HL-60 (cell line): ENCODE results near the gene MYLK4.

Source experiments
- CTCF ChIP-seq: IDR thresholded peaks from one replicate; pipeline ENCODE4 v1.5.1; 2011; ENCODE audit warnings: low read length, control low read depth, inconsistent platforms; ENCODE audit not compliant: insufficient read depth
- POLR2AphosphoS5 ChIP-seq: IDR thresholded peaks from 2 replicates; pipeline ENCODE4 v1.6.1; 2012; ENCODE audit warnings: low read depth
- REST ChIP-seq: IDR thresholded peaks from 2 replicates; pipeline ENCODE4 v1.6.1; 2012; ENCODE audit warnings: low read depth; ENCODE audit not compliant: insufficient replicate concordance
- SPI1 ChIP-seq: IDR thresholded peaks from 2 replicates; pipeline ENCODE4 v1.6.1; 2012; ENCODE audit warnings: low read depth, mild to moderate bottlenecking, borderline replicate concordance

- TF ChIP-seq CTCF (no peak), REST (no peak), POLR2AphosphoS5 (no peak), SPI1 (no peak)
These were observed 119.7 kb downstream of the MYLK4 start for GRCh38 chr6:2630891-2631571.
